Measurements from ENCODE around the gene MTFR1L.

The MTFR1L gene

DNA sequence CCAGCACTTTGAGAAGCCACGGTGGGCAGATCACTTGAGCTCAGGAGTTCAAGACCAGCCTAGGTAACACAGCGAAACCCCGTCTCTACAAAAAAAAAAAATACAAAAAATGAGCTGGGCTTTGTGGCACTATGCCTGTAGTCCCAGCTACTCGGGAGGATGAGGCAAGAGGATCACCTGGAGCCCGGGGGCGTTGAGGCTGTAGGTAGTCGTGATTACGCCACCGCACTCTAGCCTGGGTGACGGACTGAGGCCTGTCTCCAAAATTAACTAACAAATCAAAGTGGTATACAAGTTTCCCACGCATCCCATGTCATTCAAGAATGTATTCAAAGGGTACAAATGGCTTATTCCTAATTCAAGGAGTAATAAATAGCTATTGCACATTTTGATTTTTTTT is 37.1 kb downstream of the MTFR1L start:
- in situ Hi-C loops (cut with MboI; ENCODE audit: low sequenced_read_pairs, unreplicated experiment): no loop called here
- DNase-seq (ENCODE audit: low spot score): no peak
- TF ChIP-seq, protein P1, sequence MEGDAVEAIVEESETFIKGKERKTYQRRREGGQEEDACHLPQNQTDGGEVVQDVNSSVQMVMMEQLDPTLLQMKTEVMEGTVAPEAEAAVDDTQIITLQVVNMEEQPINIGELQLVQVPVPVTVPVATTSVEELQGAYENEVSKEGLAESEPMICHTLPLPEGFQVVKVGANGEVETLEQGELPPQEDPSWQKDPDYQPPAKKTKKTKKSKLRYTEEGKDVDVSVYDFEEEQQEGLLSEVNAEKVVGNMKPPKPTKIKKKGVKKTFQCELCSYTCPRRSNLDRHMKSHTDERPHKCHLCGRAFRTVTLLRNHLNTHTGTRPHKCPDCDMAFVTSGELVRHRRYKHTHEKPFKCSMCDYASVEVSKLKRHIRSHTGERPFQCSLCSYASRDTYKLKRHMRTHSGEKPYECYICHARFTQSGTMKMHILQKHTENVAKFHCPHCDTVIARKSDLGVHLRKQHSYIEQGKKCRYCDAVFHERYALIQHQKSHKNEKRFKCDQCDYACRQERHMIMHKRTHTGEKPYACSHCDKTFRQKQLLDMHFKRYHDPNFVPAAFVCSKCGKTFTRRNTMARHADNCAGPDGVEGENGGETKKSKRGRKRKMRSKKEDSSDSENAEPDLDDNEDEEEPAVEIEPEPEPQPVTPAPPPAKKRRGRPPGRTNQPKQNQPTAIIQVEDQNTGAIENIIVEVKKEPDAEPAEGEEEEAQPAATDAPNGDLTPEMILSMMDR (IDR thresholded peaks at IDR 0.05; ENCODE audit: borderline replicate concordance, control extremely low read depth, extremely low read depth, insufficient read depth, missing control alignments): no peak

DNA sequence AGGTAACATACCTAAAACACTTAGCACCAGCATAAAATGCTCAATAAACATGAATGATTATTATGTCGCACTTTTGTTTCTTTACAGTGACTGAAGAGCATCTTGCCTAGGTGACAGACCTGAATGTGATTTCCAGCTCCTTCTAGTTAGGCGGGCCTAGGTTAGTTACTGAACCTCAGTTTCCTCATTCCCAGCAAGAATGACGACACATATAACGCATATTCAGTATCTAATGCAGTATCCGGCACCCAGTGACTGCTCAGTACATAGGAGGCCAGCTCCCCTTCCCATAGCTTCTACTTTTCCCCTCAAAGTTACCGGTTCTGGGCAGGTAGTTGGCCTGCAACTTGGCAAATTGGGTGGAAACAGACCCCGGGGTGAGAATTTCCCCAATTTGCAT is 38.7 kb downstream of the MTFR1L start:
- DNase-seq (ENCODE audit: low spot score): peak; percentile 24
- in situ Hi-C loops (cut with MboI; ENCODE audit: low sequenced_read_pairs, unreplicated experiment): no loop called here
- TF ChIP-seq, protein P1 (IDR thresholded peaks at IDR 0.05; ENCODE audit: borderline replicate concordance, control extremely low read depth, extremely low read depth, insufficient read depth, missing control alignments): no peak

DNA sequence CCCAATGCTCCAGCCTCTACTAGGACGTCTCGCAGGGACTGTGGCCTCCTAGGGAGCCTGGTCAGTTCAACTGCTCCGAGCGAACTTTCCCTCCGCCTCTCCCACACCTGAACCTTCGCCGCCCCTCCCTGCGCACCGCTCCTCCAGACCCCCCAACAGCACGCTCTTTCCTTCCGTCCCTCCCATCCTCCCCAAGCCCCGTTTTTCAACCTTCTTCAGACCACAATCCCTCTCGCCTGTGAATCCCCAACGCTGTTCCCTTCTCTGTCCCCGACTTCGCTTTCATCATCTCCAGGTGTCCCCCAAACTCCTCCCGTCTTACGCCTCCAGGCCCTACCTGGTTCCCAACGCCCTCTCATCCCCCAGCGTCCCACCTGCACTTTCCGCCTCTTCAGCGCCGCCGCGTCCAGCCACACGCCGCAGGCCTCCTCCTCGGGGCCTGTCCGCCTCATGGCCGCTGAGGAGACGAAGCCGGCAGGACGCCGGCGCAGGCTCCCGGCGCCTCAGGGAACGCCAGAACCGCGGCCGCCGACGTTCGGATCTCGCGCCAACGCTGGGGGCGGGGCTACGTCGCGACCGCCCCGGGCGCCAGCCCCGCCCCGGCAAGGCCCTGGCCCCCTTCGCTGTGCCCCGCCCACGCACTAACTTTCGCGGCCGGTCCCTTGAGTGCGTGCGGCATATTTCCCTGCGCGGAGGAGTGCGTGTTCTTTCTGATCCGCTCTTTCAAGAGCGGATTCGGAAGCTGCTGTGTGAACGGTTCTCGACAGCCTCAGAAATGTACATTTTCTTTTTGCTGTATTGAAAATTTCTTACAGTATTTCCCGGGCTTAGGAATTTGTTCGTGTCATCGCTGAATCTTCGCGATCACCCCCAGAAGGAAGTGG is 39.4 kb downstream of the MTFR1L start, which contains the start of gene AUNIP:
TSS of gene AUNIP (minus strand) at position 552 of the 884 bp plus-strand sequence. CDS start at position 452, 100 bp downstream.
- in situ Hi-C loops (cut with MboI; ENCODE audit: low sequenced_read_pairs, unreplicated experiment): no loop called here
- TF ChIP-seq, protein P1 (IDR thresholded peaks at IDR 0.05; ENCODE audit: borderline replicate concordance, control extremely low read depth, extremely low read depth, insufficient read depth, missing control alignments): no peak

DNA sequence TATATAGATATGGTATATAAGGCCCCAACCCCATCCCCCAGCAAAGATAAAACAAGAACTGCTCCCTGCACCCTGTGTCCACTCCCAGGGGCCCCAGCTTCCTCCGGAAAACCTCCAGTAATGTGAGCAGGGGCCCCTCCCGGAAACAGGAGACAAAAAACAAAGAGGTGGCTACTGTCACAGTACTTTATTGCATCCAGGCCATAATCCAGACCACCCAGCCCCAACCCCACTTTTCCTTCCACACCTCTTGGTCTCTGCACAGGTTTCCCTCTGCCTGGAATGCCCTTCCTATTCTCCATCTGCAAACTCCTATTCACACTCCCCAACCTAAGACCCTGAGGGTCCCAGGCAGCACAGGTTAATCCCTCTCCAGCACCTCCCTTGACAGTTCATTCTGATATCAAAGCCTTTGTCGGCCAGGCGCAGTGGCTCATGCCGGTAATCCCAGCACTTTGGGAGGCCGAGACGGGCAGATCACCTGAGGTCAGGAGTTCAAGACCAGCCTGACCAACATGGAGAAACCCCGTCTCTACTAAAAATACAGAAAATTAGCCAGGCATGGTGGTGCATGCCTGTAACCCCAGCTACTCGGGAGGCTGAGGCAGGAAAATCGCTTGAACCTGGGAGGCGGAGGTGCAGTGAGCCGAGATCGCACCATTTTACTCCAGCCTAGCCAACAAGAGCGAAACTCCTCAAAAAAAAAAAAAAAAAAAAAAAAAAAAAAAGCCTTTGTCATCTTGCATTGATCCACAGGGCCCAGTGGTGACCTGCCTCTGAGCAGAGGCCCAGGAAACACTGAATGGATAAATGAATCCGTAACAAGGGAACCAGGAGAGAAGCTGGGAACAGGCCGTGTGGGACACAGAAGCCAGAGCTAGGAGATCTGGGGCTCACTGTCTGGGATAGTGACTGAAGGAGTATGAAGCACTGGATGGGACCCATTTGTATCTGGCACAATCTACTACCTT is 41.8 kb downstream of the MTFR1L start:
- TF ChIP-seq, protein P1 (IDR thresholded peaks at IDR 0.05; ENCODE audit: borderline replicate concordance, control extremely low read depth, extremely low read depth, insufficient read depth, missing control alignments): no peak
- DNase-seq (ENCODE audit: low spot score): no peak
- in situ Hi-C loops (cut with MboI; ENCODE audit: low sequenced_read_pairs, unreplicated experiment): no loop called here

More for the DNA sequence above, 39.4 kb downstream of the MTFR1L start, which contains the start of gene AUNIP:
- peak; percentile 99 for DNase-seq (ENCODE audit: low spot score)

DNA sequence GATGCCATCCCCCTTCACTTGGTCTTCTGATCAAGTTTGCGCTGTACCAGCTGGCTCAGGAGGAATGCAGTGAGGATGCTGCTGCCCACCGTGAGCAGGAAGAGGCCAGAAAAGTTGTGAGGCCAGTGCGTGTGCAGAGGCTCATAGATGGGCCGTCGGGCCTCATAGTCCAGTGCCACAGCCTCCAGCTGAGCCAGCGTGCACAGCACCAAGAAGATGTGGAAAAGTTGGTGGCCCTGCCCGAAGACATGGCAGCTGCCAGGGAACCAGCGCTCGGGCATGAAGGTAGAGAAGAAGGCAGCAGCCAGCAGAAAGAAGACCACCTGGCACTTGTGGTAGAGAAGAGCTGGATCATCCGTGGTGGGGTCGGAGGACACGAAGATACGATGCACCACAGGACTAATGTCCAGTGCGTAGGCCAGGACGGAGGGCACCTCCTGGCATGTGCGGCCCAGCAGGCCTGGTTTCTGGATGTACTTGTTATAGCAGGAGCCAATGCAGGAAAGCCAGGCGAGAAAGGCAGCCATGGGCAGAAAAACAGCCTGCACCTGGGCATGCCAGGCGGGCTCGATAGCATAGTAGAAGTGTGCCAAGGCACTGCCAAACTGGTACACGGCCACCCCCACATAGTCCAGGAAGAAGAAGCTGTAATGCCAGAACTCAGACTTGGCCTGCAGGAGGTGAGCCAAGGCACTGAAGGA is 43.2 kb downstream of the MTFR1L start:
- in situ Hi-C loops (cut with MboI; ENCODE audit: low sequenced_read_pairs, unreplicated experiment): no loop called here
- no peak for DNase-seq (ENCODE audit: low spot score)
- TF ChIP-seq, protein P1 (IDR thresholded peaks at IDR 0.05; ENCODE audit: borderline replicate concordance, control extremely low read depth, extremely low read depth, insufficient read depth, missing control alignments): no peak
